Activated CD8-positive, alpha-beta memory T cell treated with anti-CD3 and anti-CD28 coated beads, Interleukin-2, amount 50 U/mL, for 1 hour (primary cell): ENCODE measurements around the gene ERC2.

Experiments used
- DNase-seq: peaks from one replicate; pipeline ENCODE4 v3.0.0-alpha.2; 2020; ENCODE audit errors: extremely low read depth

The ERC2 gene

GRCh38 chr3:55795296-55795695 is 673.0 kb downstream of the ERC2 start:
- no peak for DNase-seq

- no peak for DNase-seq
These were observed 675.5 kb downstream of the ERC2 start for GRCh38 chr3:55792742-55793141.

GRCh38 chr3:55792009-55792408 is 676.3 kb downstream of the ERC2 start:
- DNase-seq, result no peak

GRCh38 chr3:55790596-55791350 is 677.5 kb downstream of the ERC2 start:
- no peak for DNase-seq

GRCh38 chr3:55789516-55789915 is 678.8 kb downstream of the ERC2 start:
- DNase-seq, result no peak

GRCh38 chr3:55782807-55783206 is 685.5 kb downstream of the ERC2 start:
- DNase-seq, result no peak

GRCh38 chr3:55782351-55782750 is 685.9 kb downstream of the ERC2 start:
- no peak for DNase-seq

GRCh38 chr3:55780913-55781312 is 687.4 kb downstream of the ERC2 start:
- DNase-seq, result no peak

- DNase-seq, result no peak
These were observed 688.7 kb downstream of the ERC2 start for GRCh38 chr3:55779543-55779942.

GRCh38 chr3:55775366-55776154 is 692.7 kb downstream of the ERC2 start:
- no peak for DNase-seq

- no peak for DNase-seq
These were observed 693.4 kb downstream of the ERC2 start for GRCh38 chr3:55774856-55775255.

- no peak for DNase-seq
These were observed 696.8 kb downstream of the ERC2 start for GRCh38 chr3:55771503-55771902.

GRCh38 chr3:55770077-55770476 is 698.2 kb downstream of the ERC2 start:
- DNase-seq, result no peak

GRCh38 chr3:55766753-55767152 is 701.5 kb downstream of the ERC2 start:
- DNase-seq, result no peak

- DNase-seq, result no peak
These were observed 702.2 kb downstream of the ERC2 start for GRCh38 chr3:55765906-55766701.

- DNase-seq, result no peak
These were observed 702.9 kb downstream of the ERC2 start for GRCh38 chr3:55765398-55765797.

- DNase-seq, result no peak
These were observed 711.3 kb downstream of the ERC2 start for GRCh38 chr3:55756976-55757375.

- DNase-seq, result no peak
These were observed 712.6 kb downstream of the ERC2 start for GRCh38 chr3:55755516-55756205.

GRCh38 chr3:55752911-55753310 is 715.4 kb downstream of the ERC2 start:
- no peak for DNase-seq

GRCh38 chr3:55751730-55752129 is 716.5 kb downstream of the ERC2 start:
- no peak for DNase-seq

- DNase-seq, result no peak
These were observed 717.7 kb downstream of the ERC2 start for GRCh38 chr3:55750525-55750924.

GRCh38 chr3:55749036-55749435 is 719.2 kb downstream of the ERC2 start:
- no peak for DNase-seq
